GM23338 (cell line): ENCODE measurements around the gene NPHS1. TPM values are rescaled to one million over a fixed set of nuclear protein-coding genes. Genes with fewer than 3 reads are reported as not detected.

Experiments used
- ATAC-seq: fragments of 200-7000 bp; cut with Tn5 transposase; 3 replicates; pipeline ENCODE4 v1.9.1; 2020
- DNase-seq: peaks from one replicate; pipeline ENCODE4 v3.0.0-alpha.2; 2015; ENCODE audit warnings: low spot score
- H2AFZ ChIP-seq: fragments of 200-600 bp; sonication (generic); 2 replicates; pipeline ENCODE4 v1.8.0; 2016; ENCODE audit warnings: antibody characterized with exemption, mild to moderate bottlenecking, moderate library complexity
- H3F3A ChIP-seq: fragments of 200-600 bp; sonication (generic); replicated peaks from 2 replicates; pipeline ENCODE4 v1.8.0; 2017; ENCODE audit warnings: antibody characterized with exemption, mixed run types, low read depth
- H3K27ac ChIP-seq: fragments of 200-600 bp; sonication (generic); 2 replicates; pipeline ENCODE4 v1.6.1; 2016; ENCODE audit warnings: low read depth
- H3K27me3 ChIP-seq: fragments of 200-600 bp; sonication (generic); 2 replicates; pipeline ENCODE4 v1.8.0; 2016; ENCODE audit warnings: mild to moderate bottlenecking, mixed run types, moderate library complexity; ENCODE audit not compliant: insufficient read depth
- H3K36me3 ChIP-seq: fragments of 200-600 bp; sonication (generic); 2 replicates; pipeline ENCODE4 v1.8.0; 2016; ENCODE audit warnings: mild to moderate bottlenecking; ENCODE audit not compliant: insufficient read depth
- H3K4me1 ChIP-seq: fragments of 200-600 bp; sonication (generic); 2 replicates; pipeline ENCODE4 v1.8.0; 2016; ENCODE audit warnings: mild to moderate bottlenecking, moderate library complexity; ENCODE audit not compliant: insufficient read depth
- H3K4me2 ChIP-seq: fragments of 200-600 bp; sonication (generic); 2 replicates; pipeline ENCODE4 v1.7.1; 2017; ENCODE audit warnings: mixed run types
- H3K4me3 ChIP-seq: fragments of 200-600 bp; sonication (generic); 2 replicates; pipeline ENCODE4 v1.6.1; 2016; ENCODE audit warnings: mixed run types
- H3K79me2 ChIP-seq: fragments of 200-600 bp; sonication (generic); replicated peaks from 2 replicates; pipeline ENCODE4 v1.8.0; 2017; ENCODE audit warnings: mild to moderate bottlenecking; ENCODE audit not compliant: insufficient read depth
- H3K9me2 ChIP-seq: fragments of 200-600 bp; sonication (generic); 2 replicates; pipeline ENCODE4 v1.8.0; 2017; ENCODE audit not compliant: insufficient read depth
- H4K20me1 ChIP-seq: fragments of 200-600 bp; sonication (generic); replicated peaks from 2 replicates; pipeline ENCODE4 v1.8.0; 2017; ENCODE audit warnings: mild to moderate bottlenecking; ENCODE audit not compliant: insufficient read depth
- H3K27ac Mint-ChIP-seq: 2 replicates; pipeline ENCODE4 v1.8.0; 2020; ENCODE audit warnings: inconsistent platforms, mild to moderate bottlenecking, moderate library complexity, mixed read lengths
- H3K27me3 Mint-ChIP-seq: 3 replicates; pipeline ENCODE4 v1.8.0; 2022; ENCODE audit warnings: low read depth, mild to moderate bottlenecking, moderate library complexity, mixed read lengths, inconsistent platforms; ENCODE audit not compliant: insufficient read depth, poor library complexity
- H3K36me3 Mint-ChIP-seq: 3 replicates; pipeline ENCODE4 v1.8.0; 2021; ENCODE audit warnings: low read depth, mild to moderate bottlenecking, inconsistent platforms, moderate library complexity, mixed read lengths
- H3K4me1 Mint-ChIP-seq: 3 replicates; pipeline ENCODE4 v1.8.0; 2020; ENCODE audit warnings: mild to moderate bottlenecking, inconsistent platforms, mixed read lengths
- H3K4me3 Mint-ChIP-seq: 3 replicates; pipeline ENCODE4 v1.8.0; 2021; ENCODE audit warnings: moderate library complexity, mild to moderate bottlenecking, inconsistent platforms, mixed read lengths
- H3K9me3 Mint-ChIP-seq: 3 replicates; pipeline ENCODE4 v1.8.0; 2020; ENCODE audit warnings: moderate library complexity, mild to moderate bottlenecking, inconsistent platforms, mixed read lengths
- CREB1 ChIP-seq: fragments of 250-450 bp; sonication (Bioruptor Pico); IDR thresholded peaks from 2 replicates; pipeline ENCODE4 v1.5.0; 2020; ENCODE audit warnings: low read depth, mild to moderate bottlenecking, moderate library complexity
- EZH2 ChIP-seq: fragments of 200-600 bp; sonication (generic); IDR thresholded peaks from one replicate; pipeline ENCODE4 v1.8.0; 2017; ENCODE audit warnings: antibody characterized with exemption, mild to moderate bottlenecking, low read depth; ENCODE audit not compliant: unreplicated experiment
- EZH2phosphoT487 ChIP-seq: fragments of 200-600 bp; sonication (generic); IDR thresholded peaks from one replicate; pipeline ENCODE4 v1.8.1; 2018; ENCODE audit warnings: antibody characterized with exemption; ENCODE audit not compliant: unreplicated experiment
- JUNB ChIP-seq: IDR thresholded peaks from one replicate; pipeline ENCODE4 v1.6.1; 2016; ENCODE audit warnings: antibody characterized with exemption; ENCODE audit not compliant: unreplicated experiment
- NANOG ChIP-seq: IDR thresholded peaks from 2 replicates; pipeline ENCODE4 v1.6.1; 2016; ENCODE audit warnings: antibody characterized with exemption, borderline replicate concordance
- POLR2AphosphoS5 ChIP-seq: IDR thresholded peaks from 2 replicates; pipeline ENCODE4 v1.6.1; 2016; ENCODE audit warnings: antibody characterized with exemption, low read depth
- STAT1 ChIP-seq: IDR thresholded peaks from one replicate; pipeline ENCODE4 v1.6.1; 2016; ENCODE audit warnings: antibody characterized with exemption; ENCODE audit not compliant: unreplicated experiment
- ZNF114 ChIP-seq: fragments of 250-450 bp; sonication (Bioruptor Pico); IDR thresholded peaks from 2 replicates; pipeline ENCODE4 v1.5.0; 2020; ENCODE audit warnings: mild to moderate bottlenecking, moderate library complexity
- ZNF331 ChIP-seq: fragments of 250-450 bp; sonication (Bioruptor Pico); IDR thresholded peaks from 2 replicates; pipeline ENCODE4 v1.5.0; 2020; ENCODE audit warnings: low read depth, mild to moderate bottlenecking, moderate library complexity
- polyA plus RNA-seq: library from polyadenylated mRNA; unstranded; fragments of >200 nt; fragmentation: Nextera tagmentation; extraction: Ambion mirVana; gene quantifications from 2 replicates; pipeline ENCODE4 v1.2.1, GENCODE V29; 2016
- total RNA-seq: library from RNA; depleted of rRNA; stranded (reverse); fragments of >200 nt; shearing (Covaris generic); gene quantifications from 2 replicates; pipeline ENCODE4 v1.2.3, GENCODE V29; 2014
- TF ChIP-seq, protein P1 (sequence below): IDR thresholded peaks from one replicate; pipeline ENCODE4 v1.6.1; 2018; ENCODE audit warnings: antibody characterized with exemption; ENCODE audit not compliant: unreplicated experiment
- TF ChIP-seq, protein P2 (sequence below): IDR thresholded peaks from 2 replicates; pipeline ENCODE4 v1.6.1; 2016; ENCODE audit warnings: antibody characterized with exemption
- TF ChIP-seq, protein P3 (sequence below): fragments of 250-450 bp; sonication (Bioruptor Pico); IDR thresholded peaks from 2 replicates; pipeline ENCODE4 v1.5.0; 2020; ENCODE audit warnings: mild to moderate bottlenecking, moderate library complexity
- TF ChIP-seq, protein P4 (sequence below), 2 experiments: fragments of 200-600 bp in 1 of 2; sonication (generic) in 1 of 2; conservative IDR thresholded peaks; 2 replicates each; pipeline versions ENCODE4 v1.5.1 to v1.6.1; 2016 to 2017; ENCODE audit warnings: antibody characterized with exemption in 2 of 2, low read depth in 2 of 2, mild to moderate bottlenecking in 2 of 2, moderate library complexity in 1 of 2

Gene NPHS1
- total and polyA plus RNA-seq, 2 experiments from 2014 or later = 1.0 to 1.3 TPM

DNA sequence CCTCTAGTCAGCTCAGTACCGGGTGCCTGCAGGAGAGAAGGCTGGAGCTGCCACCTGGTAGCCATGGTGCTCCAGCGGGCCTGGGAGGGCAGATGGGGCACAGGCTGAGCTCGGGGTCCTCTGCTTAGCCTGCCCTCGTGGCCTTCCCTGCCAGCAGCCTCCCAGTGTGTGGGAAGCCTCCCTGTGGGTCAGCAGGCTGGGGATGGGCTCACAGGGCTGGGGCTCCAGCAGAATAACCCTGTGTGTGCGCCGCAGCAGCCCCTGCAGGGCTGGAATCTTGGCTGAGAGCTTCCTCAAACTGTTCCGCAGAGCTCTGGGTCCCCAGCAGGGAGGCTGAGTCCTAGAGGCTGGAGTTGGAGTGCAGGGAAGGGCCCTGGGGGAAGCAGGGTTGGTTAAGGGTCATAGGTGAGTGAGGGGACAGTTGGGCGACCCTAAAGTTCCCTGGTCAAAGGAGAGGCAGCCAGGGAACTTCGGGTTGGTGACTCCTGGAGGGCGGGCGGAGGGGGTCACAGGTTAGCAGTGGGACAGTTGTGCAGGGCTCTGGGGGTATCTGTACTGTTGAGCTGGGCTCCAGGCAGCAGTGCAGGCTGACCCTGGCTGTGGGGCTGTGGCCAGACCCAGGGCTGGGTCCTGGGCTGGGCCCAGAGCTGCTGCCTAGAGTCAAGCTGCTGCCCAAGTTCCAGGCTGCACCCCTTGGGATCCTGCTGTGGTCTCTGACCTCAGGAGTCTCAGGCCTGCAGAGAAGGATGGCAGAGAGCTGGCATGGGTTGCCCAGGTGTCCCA is 62.9 kb downstream of the NPHS1 start:
- no peaks in the 10 kb centered on the region for H3K36me3 Mint-ChIP-seq
- Histone ChIP-seq H3K4me3 (no peak overlapping the region), H3K27ac (no peak overlapping the region), H4K20me1 (no peaks in the 10 kb centered on the region), H3K36me3 (no peaks in the 10 kb centered on the region), H3K27me3 (no peaks in the 10 kb centered on the region), H3K4me2 (no peak overlapping the region), H3K4me1 (peaks cover 5% of the 10 kb centered on the region; the same call in 1 of the 2 replicates), H2AFZ (no peak overlapping the region), H3K9me2 (no peaks in the 10 kb centered on the region), H3F3A (0 out of 2 replicates have a peak, but pooled peaks cover 4% of the 10 kb centered on the region), H3K79me2 (no peaks in the 10 kb centered on the region)
- ATAC-seq (no peak), DNase-seq (no peak)
- H3K4me3 Mint-ChIP-seq = no peak overlapping the region
- no peaks in the 10 kb centered on the region for H3K9me3 Mint-ChIP-seq
- TF ChIP-seq ZNF114 (CRISPR knock-in tag) (no peak), NANOG (no peak), POLR2AphosphoS5 (no peak), JUNB (no peak), CREB1 (CRISPR knock-in tag) (no peak), ZNF331 (CRISPR knock-in tag) (no peak), EZH2phosphoT487 (no peak), STAT1 (no peak), EZH2 (no peak)
- TF ChIP-seq, protein P1, sequence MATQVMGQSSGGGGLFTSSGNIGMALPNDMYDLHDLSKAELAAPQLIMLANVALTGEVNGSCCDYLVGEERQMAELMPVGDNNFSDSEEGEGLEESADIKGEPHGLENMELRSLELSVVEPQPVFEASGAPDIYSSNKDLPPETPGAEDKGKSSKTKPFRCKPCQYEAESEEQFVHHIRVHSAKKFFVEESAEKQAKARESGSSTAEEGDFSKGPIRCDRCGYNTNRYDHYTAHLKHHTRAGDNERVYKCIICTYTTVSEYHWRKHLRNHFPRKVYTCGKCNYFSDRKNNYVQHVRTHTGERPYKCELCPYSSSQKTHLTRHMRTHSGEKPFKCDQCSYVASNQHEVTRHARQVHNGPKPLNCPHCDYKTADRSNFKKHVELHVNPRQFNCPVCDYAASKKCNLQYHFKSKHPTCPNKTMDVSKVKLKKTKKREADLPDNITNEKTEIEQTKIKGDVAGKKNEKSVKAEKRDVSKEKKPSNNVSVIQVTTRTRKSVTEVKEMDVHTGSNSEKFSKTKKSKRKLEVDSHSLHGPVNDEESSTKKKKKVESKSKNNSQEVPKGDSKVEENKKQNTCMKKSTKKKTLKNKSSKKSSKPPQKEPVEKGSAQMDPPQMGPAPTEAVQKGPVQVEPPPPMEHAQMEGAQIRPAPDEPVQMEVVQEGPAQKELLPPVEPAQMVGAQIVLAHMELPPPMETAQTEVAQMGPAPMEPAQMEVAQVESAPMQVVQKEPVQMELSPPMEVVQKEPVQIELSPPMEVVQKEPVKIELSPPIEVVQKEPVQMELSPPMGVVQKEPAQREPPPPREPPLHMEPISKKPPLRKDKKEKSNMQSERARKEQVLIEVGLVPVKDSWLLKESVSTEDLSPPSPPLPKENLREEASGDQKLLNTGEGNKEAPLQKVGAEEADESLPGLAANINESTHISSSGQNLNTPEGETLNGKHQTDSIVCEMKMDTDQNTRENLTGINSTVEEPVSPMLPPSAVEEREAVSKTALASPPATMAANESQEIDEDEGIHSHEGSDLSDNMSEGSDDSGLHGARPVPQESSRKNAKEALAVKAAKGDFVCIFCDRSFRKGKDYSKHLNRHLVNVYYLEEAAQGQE = no peak
- TF ChIP-seq, protein P2, sequence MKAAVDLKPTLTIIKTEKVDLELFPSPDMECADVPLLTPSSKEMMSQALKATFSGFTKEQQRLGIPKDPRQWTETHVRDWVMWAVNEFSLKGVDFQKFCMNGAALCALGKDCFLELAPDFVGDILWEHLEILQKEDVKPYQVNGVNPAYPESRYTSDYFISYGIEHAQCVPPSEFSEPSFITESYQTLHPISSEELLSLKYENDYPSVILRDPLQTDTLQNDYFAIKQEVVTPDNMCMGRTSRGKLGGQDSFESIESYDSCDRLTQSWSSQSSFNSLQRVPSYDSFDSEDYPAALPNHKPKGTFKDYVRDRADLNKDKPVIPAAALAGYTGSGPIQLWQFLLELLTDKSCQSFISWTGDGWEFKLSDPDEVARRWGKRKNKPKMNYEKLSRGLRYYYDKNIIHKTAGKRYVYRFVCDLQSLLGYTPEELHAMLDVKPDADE = no peak
- TF ChIP-seq, protein P3, sequence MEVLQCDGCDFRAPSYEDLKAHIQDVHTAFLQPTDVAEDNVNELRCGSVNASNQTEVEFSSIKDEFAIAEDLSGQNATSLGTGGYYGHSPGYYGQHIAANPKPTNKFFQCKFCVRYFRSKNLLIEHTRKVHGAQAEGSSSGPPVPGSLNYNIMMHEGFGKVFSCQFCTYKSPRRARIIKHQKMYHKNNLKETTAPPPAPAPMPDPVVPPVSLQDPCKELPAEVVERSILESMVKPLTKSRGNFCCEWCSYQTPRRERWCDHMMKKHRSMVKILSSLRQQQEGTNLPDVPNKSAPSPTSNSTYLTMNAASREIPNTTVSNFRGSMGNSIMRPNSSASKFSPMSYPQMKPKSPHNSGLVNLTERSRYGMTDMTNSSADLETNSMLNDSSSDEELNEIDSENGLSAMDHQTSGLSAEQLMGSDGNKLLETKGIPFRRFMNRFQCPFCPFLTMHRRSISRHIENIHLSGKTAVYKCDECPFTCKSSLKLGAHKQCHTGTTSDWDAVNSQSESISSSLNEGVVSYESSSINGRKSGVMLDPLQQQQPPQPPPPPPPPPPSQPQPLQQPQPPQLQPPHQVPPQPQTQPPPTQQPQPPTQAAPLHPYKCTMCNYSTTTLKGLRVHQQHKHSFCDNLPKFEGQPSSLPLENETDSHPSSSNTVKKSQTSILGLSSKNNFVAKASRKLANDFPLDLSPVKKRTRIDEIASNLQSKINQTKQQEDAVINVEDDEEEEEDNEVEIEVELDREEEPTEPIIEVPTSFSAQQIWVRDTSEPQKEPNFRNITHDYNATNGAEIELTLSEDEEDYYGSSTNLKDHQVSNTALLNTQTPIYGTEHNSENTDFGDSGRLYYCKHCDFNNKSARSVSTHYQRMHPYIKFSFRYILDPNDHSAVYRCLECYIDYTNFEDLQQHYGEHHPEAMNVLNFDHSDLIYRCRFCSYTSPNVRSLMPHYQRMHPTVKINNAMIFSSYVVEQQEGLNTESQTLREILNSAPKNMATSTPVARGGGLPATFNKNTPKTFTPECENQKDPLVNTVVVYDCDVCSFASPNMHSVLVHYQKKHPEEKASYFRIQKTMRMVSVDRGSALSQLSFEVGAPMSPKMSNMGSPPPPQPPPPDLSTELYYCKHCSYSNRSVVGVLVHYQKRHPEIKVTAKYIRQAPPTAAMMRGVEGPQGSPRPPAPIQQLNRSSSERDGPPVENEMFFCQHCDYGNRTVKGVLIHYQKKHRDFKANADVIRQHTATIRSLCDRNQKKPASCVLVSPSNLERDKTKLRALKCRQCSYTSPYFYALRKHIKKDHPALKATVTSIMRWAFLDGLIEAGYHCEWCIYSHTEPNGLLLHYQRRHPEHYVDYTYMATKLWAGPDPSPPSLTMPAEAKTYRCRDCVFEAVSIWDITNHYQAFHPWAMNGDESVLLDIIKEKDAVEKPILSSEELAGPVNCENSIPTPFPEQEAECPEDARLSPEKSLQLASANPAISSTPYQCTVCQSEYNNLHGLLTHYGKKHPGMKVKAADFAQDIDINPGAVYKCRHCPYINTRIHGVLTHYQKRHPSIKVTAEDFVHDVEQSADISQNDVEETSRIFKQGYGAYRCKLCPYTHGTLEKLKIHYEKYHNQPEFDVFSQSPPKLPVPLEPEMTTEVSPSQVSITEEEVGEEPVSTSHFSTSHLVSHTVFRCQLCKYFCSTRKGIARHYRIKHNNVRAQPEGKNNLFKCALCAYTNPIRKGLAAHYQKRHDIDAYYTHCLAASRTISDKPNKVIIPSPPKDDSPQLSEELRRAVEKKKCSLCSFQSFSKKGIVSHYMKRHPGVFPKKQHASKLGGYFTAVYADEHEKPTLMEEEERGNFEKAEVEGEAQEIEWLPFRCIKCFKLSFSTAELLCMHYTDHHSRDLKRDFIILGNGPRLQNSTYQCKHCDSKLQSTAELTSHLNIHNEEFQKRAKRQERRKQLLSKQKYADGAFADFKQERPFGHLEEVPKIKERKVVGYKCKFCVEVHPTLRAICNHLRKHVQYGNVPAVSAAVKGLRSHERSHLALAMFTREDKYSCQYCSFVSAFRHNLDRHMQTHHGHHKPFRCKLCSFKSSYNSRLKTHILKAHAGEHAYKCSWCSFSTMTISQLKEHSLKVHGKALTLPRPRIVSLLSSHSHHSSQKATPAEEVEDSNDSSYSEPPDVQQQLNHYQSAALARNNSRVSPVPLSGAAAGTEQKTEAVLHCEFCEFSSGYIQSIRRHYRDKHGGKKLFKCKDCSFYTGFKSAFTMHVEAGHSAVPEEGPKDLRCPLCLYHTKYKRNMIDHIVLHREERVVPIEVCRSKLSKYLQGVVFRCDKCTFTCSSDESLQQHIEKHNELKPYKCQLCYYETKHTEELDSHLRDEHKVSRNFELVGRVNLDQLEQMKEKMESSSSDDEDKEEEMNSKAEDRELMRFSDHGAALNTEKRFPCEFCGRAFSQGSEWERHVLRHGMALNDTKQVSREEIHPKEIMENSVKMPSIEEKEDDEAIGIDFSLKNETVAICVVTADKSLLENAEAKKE (CRISPR knock-in tag) = no peak
- TF ChIP-seq, protein P4, sequence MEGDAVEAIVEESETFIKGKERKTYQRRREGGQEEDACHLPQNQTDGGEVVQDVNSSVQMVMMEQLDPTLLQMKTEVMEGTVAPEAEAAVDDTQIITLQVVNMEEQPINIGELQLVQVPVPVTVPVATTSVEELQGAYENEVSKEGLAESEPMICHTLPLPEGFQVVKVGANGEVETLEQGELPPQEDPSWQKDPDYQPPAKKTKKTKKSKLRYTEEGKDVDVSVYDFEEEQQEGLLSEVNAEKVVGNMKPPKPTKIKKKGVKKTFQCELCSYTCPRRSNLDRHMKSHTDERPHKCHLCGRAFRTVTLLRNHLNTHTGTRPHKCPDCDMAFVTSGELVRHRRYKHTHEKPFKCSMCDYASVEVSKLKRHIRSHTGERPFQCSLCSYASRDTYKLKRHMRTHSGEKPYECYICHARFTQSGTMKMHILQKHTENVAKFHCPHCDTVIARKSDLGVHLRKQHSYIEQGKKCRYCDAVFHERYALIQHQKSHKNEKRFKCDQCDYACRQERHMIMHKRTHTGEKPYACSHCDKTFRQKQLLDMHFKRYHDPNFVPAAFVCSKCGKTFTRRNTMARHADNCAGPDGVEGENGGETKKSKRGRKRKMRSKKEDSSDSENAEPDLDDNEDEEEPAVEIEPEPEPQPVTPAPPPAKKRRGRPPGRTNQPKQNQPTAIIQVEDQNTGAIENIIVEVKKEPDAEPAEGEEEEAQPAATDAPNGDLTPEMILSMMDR (conservative IDR thresholded peaks at IDR 0.05; ENCODE audit: low read depth in 2 of 2) = no peak
- H3K27ac Mint-ChIP-seq = no peak overlapping the region
- peaks cover 15% of the 10 kb centered on the region for H3K4me1 Mint-ChIP-seq
- H3K27me3 Mint-ChIP-seq = peaks cover 20% of the 10 kb centered on the region
